Breast epithelium (tissue), 4 donors: Measurements from ENCODE around the gene RREB1. TPM values are rescaled to one million over a fixed set of nuclear protein-coding genes. Genes with fewer than 3 reads are reported as not detected.

Experiments
- DNase-seq, 2 donors: peaks; one replicate each; pipeline ENCODE4 v3.0.0-alpha.2; 2019; ENCODE audit warnings: low spot score in 2 of 2
- H3K27ac ChIP-seq, 2 donors: fragments of 200-600 bp; sonication (generic) in 1 of 2; one replicate each; pipeline ENCODE4 v1.5.1; 2016 to 2019; ENCODE audit warnings: mild to moderate bottlenecking in 1 of 2
- H3K27me3 ChIP-seq, 2 donors: fragments of 200-600 bp; sonication (generic) in 1 of 2; one replicate each; pipeline versions ENCODE4 v1.5.1 to v1.6.0; 2017 to 2019; ENCODE audit warnings: control low read depth in 1 of 2, mild to moderate bottlenecking in 1 of 2
- H3K36me3 ChIP-seq: fragments of 200-600 bp; one replicate; pipeline ENCODE4 v1.5.1; 2019
- H3K4me1 ChIP-seq, 2 donors: fragments of 200-600 bp; sonication (generic); one replicate each; pipeline ENCODE4 v1.5.1; 2016 to 2019; ENCODE audit warnings: control low read depth in 1 of 2
- H3K4me3 ChIP-seq, 3 donors: fragments of 200-600 bp; sonication (generic); 1 replicate in 2 of 3; 2 replicates in 1 of 3; pipeline ENCODE4 v1.5.1; 2016 to 2019; ENCODE audit warnings: mild to moderate bottlenecking in 3 of 3, moderate library complexity in 2 of 3
- H3K9me3 ChIP-seq, 2 donors: fragments of 200-600 bp; sonication (generic) in 1 of 2; one replicate each; pipeline ENCODE4 v1.5.1; 2016 to 2019; ENCODE audit warnings: control low read depth in 1 of 2
- POLR2A ChIP-seq: fragments of 450-650 bp; IDR thresholded peaks from one replicate; pipeline ENCODE4 v1.6.1; 2016; ENCODE audit warnings: antibody characterized with exemption, mild to moderate bottlenecking, moderate library complexity
- POLR2AphosphoS5 ChIP-seq, 3 donors: sonication (generic); formaldehyde crosslinking; IDR thresholded peaks; one replicate each; pipeline ENCODE4 v1.6.1; 2017; ENCODE audit warnings: antibody characterized with exemption in 3 of 3
- intact Hi-C: fragments of 100-400 bp; cut with DNase I; formaldehyde crosslinking; loops from one replicate; pipeline ENCODE4 v1.15.1; 2023; ENCODE audit warnings: low total_unique reads
- total RNA-seq, 3 donors: library from RNA; depleted of rRNA; stranded (reverse); fragments of >200 nt; gene quantifications; one replicate each; pipeline ENCODE4 v1.1.0, GENCODE V29; 2016
- TF ChIP-seq, protein P1 (sequence below), 3 donors: fragments of 450-650 bp; IDR thresholded peaks; one replicate each; pipeline ENCODE4 v1.5.1; 2016 to 2017; ENCODE audit warnings: antibody characterized with exemption in 3 of 3, mild to moderate bottlenecking in 3 of 3, moderate library complexity in 3 of 3

Gene RREB1
- total RNA-seq, 3 donors from 2014 or later: 36.0 to 39.8 (median 39.7) TPM

- no peak for DNase-seq
- intact Hi-C loops: no loop called here
- H3K36me3 ChIP-seq: no peaks in the 10 kb centered on the region
- TF ChIP-seq, protein P1, sequence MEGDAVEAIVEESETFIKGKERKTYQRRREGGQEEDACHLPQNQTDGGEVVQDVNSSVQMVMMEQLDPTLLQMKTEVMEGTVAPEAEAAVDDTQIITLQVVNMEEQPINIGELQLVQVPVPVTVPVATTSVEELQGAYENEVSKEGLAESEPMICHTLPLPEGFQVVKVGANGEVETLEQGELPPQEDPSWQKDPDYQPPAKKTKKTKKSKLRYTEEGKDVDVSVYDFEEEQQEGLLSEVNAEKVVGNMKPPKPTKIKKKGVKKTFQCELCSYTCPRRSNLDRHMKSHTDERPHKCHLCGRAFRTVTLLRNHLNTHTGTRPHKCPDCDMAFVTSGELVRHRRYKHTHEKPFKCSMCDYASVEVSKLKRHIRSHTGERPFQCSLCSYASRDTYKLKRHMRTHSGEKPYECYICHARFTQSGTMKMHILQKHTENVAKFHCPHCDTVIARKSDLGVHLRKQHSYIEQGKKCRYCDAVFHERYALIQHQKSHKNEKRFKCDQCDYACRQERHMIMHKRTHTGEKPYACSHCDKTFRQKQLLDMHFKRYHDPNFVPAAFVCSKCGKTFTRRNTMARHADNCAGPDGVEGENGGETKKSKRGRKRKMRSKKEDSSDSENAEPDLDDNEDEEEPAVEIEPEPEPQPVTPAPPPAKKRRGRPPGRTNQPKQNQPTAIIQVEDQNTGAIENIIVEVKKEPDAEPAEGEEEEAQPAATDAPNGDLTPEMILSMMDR (IDR thresholded peaks at IDR 0.05): no peak
- no peak for TF ChIP-seq POLR2A
- TF ChIP-seq POLR2AphosphoS5 (IDR thresholded peaks at IDR 0.05): no peak
- H3K4me3 ChIP-seq: no peak overlapping the region
- no peaks in the 10 kb centered on the region for H3K27me3 ChIP-seq
- H3K4me1 ChIP-seq: no peaks in the 10 kb centered on the region
- no peaks in the 10 kb centered on the region for H3K9me3 ChIP-seq
- H3K27ac ChIP-seq: peak overlapping the region in 1 of 2 donors; percentile 19
These were observed 23.6 kb downstream of the RREB1 start for GRCh38 chr6:7131390-7131789.

DNA sequence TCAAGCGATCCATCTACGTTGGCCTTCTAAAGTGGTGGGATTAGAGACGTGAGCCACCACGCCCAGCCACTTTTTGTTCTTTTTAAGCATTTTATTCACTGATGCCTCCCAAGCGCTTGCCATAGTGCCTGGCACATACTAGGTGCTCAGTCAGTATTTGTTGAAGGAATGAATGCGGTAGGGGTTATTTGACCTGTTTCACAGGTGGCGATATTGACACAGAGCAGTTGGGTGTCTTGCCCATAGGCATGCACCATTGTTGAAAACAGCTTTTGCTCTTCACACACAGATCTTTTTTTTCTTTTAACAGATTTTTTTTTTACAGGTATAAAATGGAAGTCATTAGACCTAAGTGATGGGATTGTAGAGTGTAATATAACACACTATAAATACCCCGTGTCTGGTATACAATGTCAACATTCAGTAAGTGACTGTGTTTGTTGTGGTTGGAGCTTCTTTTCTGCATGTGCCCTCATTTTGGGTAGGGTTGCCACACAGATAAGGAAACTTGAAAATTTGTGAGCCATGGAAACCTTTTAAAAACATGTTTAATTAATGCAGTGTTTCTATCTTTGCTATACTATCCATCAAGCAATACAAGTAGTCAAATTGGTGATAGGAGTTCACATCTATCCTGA, 24.8 kb downstream of the RREB1 start:
- Histone ChIP-seq H3K9me3 (no peaks in the 10 kb centered on the region), H3K27ac (no peak overlapping the region), H3K4me1 (no peaks in the 10 kb centered on the region), H3K36me3 (no peaks in the 10 kb centered on the region), H3K27me3 (no peaks in the 10 kb centered on the region), H3K4me3 (no peak overlapping the region)
- intact Hi-C loops: no loop called here
- DNase-seq: no peak
- TF ChIP-seq POLR2AphosphoS5 (IDR thresholded peaks at IDR 0.05) (no peak), POLR2A (no peak)
- TF ChIP-seq, protein P1 (IDR thresholded peaks at IDR 0.05): no peak

GRCh38 chr6:7134999-7135745, 27.4 kb downstream of the RREB1 start:
- no peaks in the 10 kb centered on the region for H3K9me3 ChIP-seq
- H3K27ac ChIP-seq: peak overlapping the region in 1 of 2 donors; percentile 33
- TF ChIP-seq POLR2A (no peak), POLR2AphosphoS5 (IDR thresholded peaks at IDR 0.05) (no peak)
- TF ChIP-seq, protein P1 (IDR thresholded peaks at IDR 0.05): no peak
- no peak overlapping the region for H3K4me3 ChIP-seq
- H3K27me3 ChIP-seq: no peaks in the 10 kb centered on the region
- DNase-seq: no peak
- intact Hi-C loops: no loop called here
- no peaks in the 10 kb centered on the region for H3K4me1 ChIP-seq
- H3K36me3 ChIP-seq: no peaks in the 10 kb centered on the region

GRCh38 chr6:7135755-7136154, 28.0 kb downstream of the RREB1 start:
- H3K4me3 ChIP-seq: no peak overlapping the region
- DNase-seq: no peak
- no peak overlapping the region for H3K27ac ChIP-seq
- intact Hi-C loops: no loop called here
- H3K27me3 ChIP-seq: no peaks in the 10 kb centered on the region
- H3K36me3 ChIP-seq: no peaks in the 10 kb centered on the region
- no peaks in the 10 kb centered on the region for H3K4me1 ChIP-seq
- no peak for TF ChIP-seq POLR2AphosphoS5 (IDR thresholded peaks at IDR 0.05)
- TF ChIP-seq POLR2A: no peak
- TF ChIP-seq, protein P1 (IDR thresholded peaks at IDR 0.05): no peak
- H3K9me3 ChIP-seq: no peaks in the 10 kb centered on the region

DNA sequence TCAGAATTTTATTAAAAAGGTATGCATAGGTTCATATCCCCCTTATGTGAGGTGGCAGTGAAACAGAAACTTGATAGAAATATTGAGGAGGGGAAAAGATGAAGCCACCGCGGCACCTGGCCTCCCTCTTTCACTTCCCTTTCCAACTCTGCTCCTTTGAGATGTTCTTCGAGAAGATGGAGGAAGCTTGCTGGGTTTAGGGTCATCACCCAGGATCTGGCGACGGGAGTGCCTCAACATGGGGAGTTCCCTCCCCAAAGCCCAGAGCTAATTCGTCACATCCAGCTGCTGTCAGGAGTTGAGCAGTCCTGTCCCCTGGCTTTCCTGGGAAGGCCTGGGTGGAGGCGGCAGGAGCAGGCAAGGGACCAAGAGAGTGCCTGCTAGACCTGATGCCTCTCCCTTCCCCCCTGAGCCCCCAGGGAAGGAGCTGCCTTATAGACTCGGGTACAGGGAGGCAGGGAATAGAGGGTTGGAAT, 29.1 kb downstream of the RREB1 start:
- no peak overlapping the region for H3K4me3 ChIP-seq
- TF ChIP-seq POLR2AphosphoS5 (IDR thresholded peaks at IDR 0.05) (no peak), POLR2A (no peak)
- TF ChIP-seq, protein P1 (IDR thresholded peaks at IDR 0.05): no peak
- H3K27ac ChIP-seq: peak overlapping the region; percentile 74 to 81
- DNase-seq: no peak
- intact Hi-C loops: no loop called here
- H3K36me3 ChIP-seq: no peaks in the 10 kb centered on the region
- no peaks in the 10 kb centered on the region for H3K4me1 ChIP-seq
- no peaks in the 10 kb centered on the region for H3K9me3 ChIP-seq
- no peaks in the 10 kb centered on the region for H3K27me3 ChIP-seq
